Suprapubic skin (tissue), 4 donors: ENCODE results near the gene GALNT15. TPM values are rescaled to one million over a fixed set of nuclear protein-coding genes. Genes with fewer than 3 reads are reported as not detected.
A peak's percentile ranks its signal among the peaks of the same experiment; 100 is the strongest.

ENCODE experiments used
- DNase-seq, 2 donors: peaks; one replicate each; pipeline ENCODE4 v3.0.0-alpha.2; 2019; ENCODE audit warnings: low spot score in 2 of 2
- H3K27ac ChIP-seq: fragments of 200-600 bp; sonication (generic); one replicate; pipeline ENCODE4 v1.5.1; 2019
- H3K27me3 ChIP-seq: fragments of 200-600 bp; sonication (generic); one replicate; pipeline ENCODE4 v1.5.1; 2019
- H3K36me3 ChIP-seq: fragments of 200-600 bp; sonication (generic); one replicate; pipeline ENCODE4 v1.5.1; 2019
- H3K4me1 ChIP-seq: fragments of 200-600 bp; sonication (generic); one replicate; pipeline ENCODE4 v1.5.1; 2019
- H3K4me3 ChIP-seq: fragments of 200-600 bp; sonication (generic); one replicate; pipeline ENCODE4 v1.5.1; 2019; ENCODE audit warnings: mild to moderate bottlenecking
- H3K9me3 ChIP-seq: fragments of 200-600 bp; sonication (generic); one replicate; pipeline ENCODE4 v1.5.1; 2019
- CTCF ChIP-seq, 2 donors: fragments of 200-600 bp in 1 of 2; fragments of 450-650 bp in 1 of 2; sonication (generic) in 1 of 2; IDR thresholded peaks; one replicate each; pipeline ENCODE4 v1.5.1; 2016 to 2019; ENCODE audit warnings: antibody characterized with exemption in 2 of 2, mild to moderate bottlenecking in 1 of 2, moderate library complexity in 1 of 2
- EP300 ChIP-seq: sonication (generic); formaldehyde crosslinking; IDR thresholded peaks from one replicate; pipeline ENCODE4 v1.6.1; 2017; ENCODE audit warnings: antibody characterized with exemption
- POLR2A ChIP-seq, 2 donors: fragments of 450-650 bp; IDR thresholded peaks; one replicate each; pipeline ENCODE4 v1.6.1; 2017; ENCODE audit warnings: antibody characterized with exemption in 2 of 2, mild to moderate bottlenecking in 2 of 2, moderate library complexity in 2 of 2
- POLR2AphosphoS5 ChIP-seq, 3 donors: sonication (generic); formaldehyde crosslinking; IDR thresholded peaks; one replicate each; pipeline ENCODE4 v1.6.1; 2017; ENCODE audit warnings: antibody characterized with exemption in 3 of 3
- WGBS: methylation state at CpG from one replicate; pipeline ENCODE4 v1.1.5; 2018; 5-methylcytosine and 5-hydroxymethylcytosine counted together
- total RNA-seq, 4 donors: library from RNA; depleted of rRNA; stranded (reverse); fragments of >200 nt; gene quantifications; one replicate each; pipeline ENCODE4 v1.1.0, GENCODE V29; 2016

GALNT15 gene
- total RNA-seq, 4 donors from 2014 or later: 15.5 to 113 (median 49.1) TPM

GRCh38 chr3:16140116-16140893 lies 34.2 kb upstream of the GALNT15 start:
- 57% methylated on average over 6 of the region's 6 CpGs for WGBS
- no peaks in the 10 kb centered on the region for H3K9me3 ChIP-seq
- H3K4me3 ChIP-seq: no peak overlapping the region
- H3K36me3 ChIP-seq: no peaks in the 10 kb centered on the region
- DNase-seq: no peak
- TF ChIP-seq CTCF (IDR thresholded peaks at IDR 0.05) (no peak), POLR2AphosphoS5 (IDR thresholded peaks at IDR 0.05) (peak in 1 of 3 donors; percentile 51)
- peak overlapping the region; percentile 61 for H3K27ac ChIP-seq
- peaks cover 22% of the 10 kb centered on the region for H3K4me1 ChIP-seq
- no peaks in the 10 kb centered on the region for H3K27me3 ChIP-seq

- no peak for DNase-seq
- Histone ChIP-seq H3K27me3 (no peaks in the 10 kb centered on the region), H3K27ac (peak overlapping the region; percentile 61), H3K4me1 (peaks cover 17% of the 10 kb centered on the region), H3K36me3 (no peaks in the 10 kb centered on the region), H3K9me3 (no peaks in the 10 kb centered on the region), H3K4me3 (no peak overlapping the region)
- TF ChIP-seq CTCF (IDR thresholded peaks at IDR 0.05): no peak
- no peak for TF ChIP-seq POLR2AphosphoS5 (IDR thresholded peaks at IDR 0.05)
- no peak for TF ChIP-seq POLR2A (IDR thresholded peaks at IDR 0.05)
- no peak for TF ChIP-seq EP300
- WGBS: 86% methylated on average over 2 of the region's 2 CpGs
These were observed 33.6 kb upstream of the GALNT15 start for GRCh38 chr3:16140894-16141285.

- DNase-seq: no peak
- Histone ChIP-seq H3K27me3 (no peaks in the 10 kb centered on the region), H3K4me3 (no peak overlapping the region), H3K36me3 (no peaks in the 10 kb centered on the region), H3K9me3 (no peaks in the 10 kb centered on the region), H3K4me1 (peaks cover 13% of the 10 kb centered on the region), H3K27ac (no peak overlapping the region)
- 62% methylated on average over 5 of the region's 5 CpGs for WGBS
- no peak for TF ChIP-seq CTCF (IDR thresholded peaks at IDR 0.05)
- TF ChIP-seq POLR2A (IDR thresholded peaks at IDR 0.05): no peak
- no peak for TF ChIP-seq EP300
- TF ChIP-seq POLR2AphosphoS5 (IDR thresholded peaks at IDR 0.05): no peak
These were observed 32.0 kb upstream of the GALNT15 start for GRCh38 chr3:16142350-16143025.

- Histone ChIP-seq H3K9me3 (no peaks in the 10 kb centered on the region), H3K27me3 (no peaks in the 10 kb centered on the region), H3K4me1 (peaks cover 23% of the 10 kb centered on the region), H3K4me3 (no peak overlapping the region), H3K36me3 (no peaks in the 10 kb centered on the region), H3K27ac (no peak overlapping the region)
- TF ChIP-seq EP300 (no peak), POLR2AphosphoS5 (IDR thresholded peaks at IDR 0.05) (no peak), CTCF (IDR thresholded peaks at IDR 0.05) (no peak), POLR2A (IDR thresholded peaks at IDR 0.05) (no peak)
- 49% methylated on average over 2 of the region's 2 CpGs for WGBS
- no peak for DNase-seq
These were observed 30.5 kb upstream of the GALNT15 start for GRCh38 chr3:16143861-16144447.

GRCh38 chr3:16145176-16145575 lies 29.3 kb upstream of the GALNT15 start:
- no peaks in the 10 kb centered on the region for H3K36me3 ChIP-seq
- TF ChIP-seq POLR2A (IDR thresholded peaks at IDR 0.05): no peak
- TF ChIP-seq EP300: no peak
- no peak for TF ChIP-seq CTCF (IDR thresholded peaks at IDR 0.05)
- no peak for TF ChIP-seq POLR2AphosphoS5 (IDR thresholded peaks at IDR 0.05)
- no peaks in the 10 kb centered on the region for H3K27me3 ChIP-seq
- 100% methylated on average over 2 of the region's 2 CpGs for WGBS
- no peak overlapping the region for H3K4me3 ChIP-seq
- DNase-seq: no peak
- H3K27ac ChIP-seq: no peak overlapping the region
- H3K9me3 ChIP-seq: no peaks in the 10 kb centered on the region
- H3K4me1 ChIP-seq: peaks cover 28% of the 10 kb centered on the region
